D341Med (cell line): ENCODE data around the gene TBL1X.
"Not testable (repeated sequence)": the region's sequence is repeated elsewhere in the genome, so short reads cannot be mapped to it uniquely, and the experiment has no call there.

Source experiments
- DNase-seq: peaks from one replicate; pipeline ENCODE4 v3.0.0; 2012; ENCODE audit warnings: low spot score

Gene TBL1X

GRCh38 chrX:9765737-9766097, 300.9 kb downstream of the TBL1X start, which contains the start of gene GPR143:
TSS of gene GPR143 (minus strand) at chrX:9765847. CDS start at chrX:9765817, 30 bp downstream.
- DNase-seq = no peak

- DNase-seq = peak; percentile 21
Measured at GRCh38 chrX:9767375-9767774, 302.5 kb downstream of the TBL1X start.

- not testable (repeated sequence) for DNase-seq
Measured at GRCh38 chrX:9768321-9768839, 303.5 kb downstream of the TBL1X start.

DNA sequence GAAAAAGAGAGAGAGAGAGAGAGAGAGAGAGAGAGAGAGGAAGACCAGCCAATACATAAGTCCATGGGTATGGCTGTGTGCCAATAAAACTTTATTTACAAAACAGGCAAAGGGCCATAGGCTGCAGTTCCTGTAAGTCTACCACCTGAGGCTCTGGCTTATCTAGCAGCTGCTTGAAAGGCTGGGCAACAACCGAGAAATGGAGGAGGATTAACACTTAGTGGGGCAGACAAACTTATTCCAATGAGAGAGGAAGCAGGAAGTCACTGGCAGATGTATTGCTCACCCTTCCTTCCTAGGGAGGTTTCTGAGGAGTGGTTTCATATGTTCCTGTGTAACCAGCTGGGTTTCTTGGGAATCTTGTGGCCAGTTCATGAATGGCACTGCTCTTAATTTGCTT, 305.5 kb downstream of the TBL1X start:
- DNase-seq = no peak

- no peak for DNase-seq
Measured at GRCh38 chrX:9772943-9773342, 308.1 kb downstream of the TBL1X start.

DNA sequence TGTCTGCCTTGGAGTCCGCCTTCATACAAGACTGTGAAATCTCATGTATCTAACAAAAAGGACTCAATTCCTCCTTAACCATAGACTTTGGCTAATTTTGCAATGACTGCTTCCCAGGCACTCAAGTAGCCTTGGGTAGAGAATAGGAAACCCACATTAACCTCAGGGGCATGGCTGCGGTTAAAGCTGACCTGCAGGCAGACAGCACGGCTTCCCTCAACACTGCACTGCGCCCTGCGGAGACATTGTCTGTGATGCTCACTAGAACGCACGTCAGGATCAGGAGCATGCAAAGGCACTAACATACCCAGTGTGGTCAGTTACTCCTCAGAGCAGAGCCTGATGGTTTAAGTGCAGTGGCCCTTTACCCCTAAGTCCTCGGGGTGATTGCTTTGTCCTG, 311.1 kb downstream of the TBL1X start:
- no peak for DNase-seq

GRCh38 chrX:9781941-9782340, 317.1 kb downstream of the TBL1X start:
- no peak for DNase-seq

DNA sequence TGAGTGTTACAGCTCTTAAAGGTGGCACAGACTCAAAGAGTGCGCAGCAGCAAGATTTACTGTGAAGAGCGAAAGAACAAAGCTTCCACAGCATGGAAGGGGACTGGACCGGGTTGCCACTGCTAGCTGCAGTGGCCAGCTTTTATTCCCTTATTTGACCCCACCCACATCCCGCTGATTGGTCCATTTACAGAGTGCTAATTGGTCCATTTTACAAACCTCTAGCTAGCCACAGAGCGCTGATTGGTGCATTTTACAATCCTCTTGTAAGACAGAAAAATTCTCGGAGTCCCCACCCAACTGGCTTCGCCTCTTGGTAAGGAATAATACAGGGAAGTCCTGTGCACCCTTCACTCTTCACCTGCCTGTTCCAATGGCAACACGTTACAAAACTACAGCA, 319.5 kb downstream of the TBL1X start:
- DNase-seq = no peak

DNA sequence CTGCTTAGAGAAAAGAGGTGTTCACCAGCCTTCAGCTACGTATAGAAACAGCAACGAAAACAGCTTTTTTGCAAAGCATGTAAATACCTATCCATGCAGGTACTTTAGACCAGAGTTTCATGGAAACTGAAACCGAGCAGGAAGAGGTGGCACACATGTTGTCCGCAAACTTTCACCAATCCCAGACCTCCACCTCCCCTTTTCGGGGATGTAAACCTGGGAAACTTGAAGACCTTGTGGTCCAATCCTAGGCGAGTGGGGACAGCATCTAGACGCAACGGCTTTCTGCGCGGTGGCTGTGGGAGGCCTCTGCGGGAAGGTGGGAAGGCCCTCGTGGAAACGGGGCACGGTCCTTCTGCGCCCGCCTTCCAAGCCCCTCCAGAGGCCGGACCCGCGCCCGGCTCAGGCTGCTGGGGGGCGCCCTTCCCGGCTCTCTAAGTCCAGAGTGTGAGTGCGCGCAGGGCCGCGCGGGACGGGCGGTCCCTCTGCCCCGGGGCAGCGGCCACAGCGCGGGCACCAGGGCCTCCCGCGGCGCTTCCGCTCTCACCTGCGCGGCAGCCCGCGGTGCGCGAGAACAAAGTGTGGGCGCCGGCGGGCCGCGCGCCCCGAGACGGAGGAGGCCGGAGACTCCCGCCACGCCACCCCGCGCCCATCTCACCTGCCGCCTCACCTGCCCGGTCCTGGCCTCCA, 320.5 kb downstream of the TBL1X start:
- DNase-seq = peak; percentile 19

- peak; percentile 70 for DNase-seq
Measured at GRCh38 chrX:9785944-9786797, 321.3 kb downstream of the TBL1X start, which contains the start of gene SHROOM2. TSS of gene SHROOM2 (plus strand) at chrX:9786429. CDS start at chrX:9786546, 117 bp downstream.

- peak; percentile 38 for DNase-seq
Measured at GRCh38 chrX:9786798-9787635, 322.2 kb downstream of the TBL1X start.

- DNase-seq = no peak
Measured at GRCh38 chrX:9788911-9789310, 324.1 kb downstream of the TBL1X start.

DNA sequence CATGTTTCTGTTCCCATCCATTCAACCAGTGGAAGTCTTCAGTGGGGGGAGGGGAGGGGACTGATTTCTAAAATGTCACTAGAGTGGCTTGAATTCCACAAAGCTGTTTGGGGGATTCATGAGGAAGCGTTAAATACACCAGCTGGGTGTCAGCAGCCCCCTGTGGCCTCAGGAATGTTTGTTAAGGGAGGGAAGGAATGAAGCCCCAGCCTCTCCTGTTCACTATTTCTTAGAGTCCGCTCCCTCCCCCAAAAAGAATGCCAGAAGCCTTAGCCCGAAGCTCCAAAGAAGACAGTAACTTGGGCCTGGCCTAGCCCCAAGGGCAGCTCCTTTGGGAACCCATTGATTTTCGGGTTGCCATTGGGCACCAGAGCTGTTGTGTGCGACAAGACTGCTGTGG, 324.7 kb downstream of the TBL1X start:
- no peak for DNase-seq
